Epithelial cell of esophagus (primary cell): ENCODE results near the gene ZBTB4.

ENCODE experiments used
- DNase-seq: peaks from one replicate; pipeline ENCODE4 v3.0.0; 2010; ENCODE audit warnings: low read depth
- H3K4me3 ChIP-seq: 2 replicates; pipeline ENCODE4 v1.5.1; 2011; ENCODE audit warnings: mild to moderate bottlenecking, low read length, control low read depth
- TF ChIP-seq, protein P1 (sequence below): IDR thresholded peaks from 2 replicates; pipeline ENCODE4 v1.5.1; 2011; ENCODE audit warnings: low read depth, mild to moderate bottlenecking, low read length, control low read depth, inconsistent platforms; ENCODE audit not compliant: insufficient read depth; ENCODE audit errors: missing control alignments

The ZBTB4 gene

DNA sequence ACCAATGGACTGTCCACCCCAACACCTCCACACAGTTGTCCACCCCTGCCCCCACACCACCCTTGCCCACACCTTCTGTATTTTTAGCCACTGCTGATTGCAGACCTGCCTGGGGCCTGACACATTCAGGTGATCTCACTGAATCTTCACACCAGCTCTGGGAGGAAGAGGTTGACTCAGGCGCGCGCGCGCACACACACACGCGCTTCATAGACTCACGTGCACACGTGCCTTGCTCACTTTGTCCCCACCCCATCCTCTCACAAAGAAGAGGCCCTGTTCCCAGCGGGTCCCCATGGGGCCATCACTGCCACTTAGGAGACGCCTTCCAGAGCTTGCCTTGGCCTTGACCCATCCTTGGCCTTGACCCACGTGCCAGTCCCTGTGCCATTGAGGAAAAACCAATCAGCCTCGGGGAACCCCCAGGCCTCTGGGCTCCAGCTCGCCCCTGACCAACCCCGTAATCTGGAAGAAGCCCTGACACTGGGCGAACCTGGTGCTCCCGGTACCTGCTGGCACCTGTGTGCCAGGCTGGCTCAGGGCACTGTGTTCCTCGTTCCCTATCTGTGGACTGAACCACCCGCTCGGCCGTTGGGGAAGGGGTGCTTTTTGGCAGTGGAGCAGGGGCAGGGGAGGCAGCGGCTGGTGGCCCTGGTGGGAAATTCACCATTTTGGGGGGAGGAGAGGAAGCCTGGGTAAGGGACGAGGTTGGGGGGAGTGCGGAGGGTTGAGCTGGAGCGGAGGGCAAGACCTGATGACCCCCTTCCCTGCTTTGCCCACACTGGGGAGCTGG is 68.6 kb downstream of the ZBTB4 start:
- TF ChIP-seq, protein P1, sequence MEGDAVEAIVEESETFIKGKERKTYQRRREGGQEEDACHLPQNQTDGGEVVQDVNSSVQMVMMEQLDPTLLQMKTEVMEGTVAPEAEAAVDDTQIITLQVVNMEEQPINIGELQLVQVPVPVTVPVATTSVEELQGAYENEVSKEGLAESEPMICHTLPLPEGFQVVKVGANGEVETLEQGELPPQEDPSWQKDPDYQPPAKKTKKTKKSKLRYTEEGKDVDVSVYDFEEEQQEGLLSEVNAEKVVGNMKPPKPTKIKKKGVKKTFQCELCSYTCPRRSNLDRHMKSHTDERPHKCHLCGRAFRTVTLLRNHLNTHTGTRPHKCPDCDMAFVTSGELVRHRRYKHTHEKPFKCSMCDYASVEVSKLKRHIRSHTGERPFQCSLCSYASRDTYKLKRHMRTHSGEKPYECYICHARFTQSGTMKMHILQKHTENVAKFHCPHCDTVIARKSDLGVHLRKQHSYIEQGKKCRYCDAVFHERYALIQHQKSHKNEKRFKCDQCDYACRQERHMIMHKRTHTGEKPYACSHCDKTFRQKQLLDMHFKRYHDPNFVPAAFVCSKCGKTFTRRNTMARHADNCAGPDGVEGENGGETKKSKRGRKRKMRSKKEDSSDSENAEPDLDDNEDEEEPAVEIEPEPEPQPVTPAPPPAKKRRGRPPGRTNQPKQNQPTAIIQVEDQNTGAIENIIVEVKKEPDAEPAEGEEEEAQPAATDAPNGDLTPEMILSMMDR = no peak
- H3K4me3 ChIP-seq = no peak overlapping the region
- no peak for DNase-seq

- H3K4me3 ChIP-seq = no peak overlapping the region
- TF ChIP-seq, protein P1 = no peak
- DNase-seq = no peak
Observed at GRCh38 chr17:7409716-7410115, 69.7 kb downstream of the ZBTB4 start.
